DOHH2 (cell line): Measurements from ENCODE around the gene CLMN.

Source experiments
- H3F3A ChIP-seq: fragments of 200-600 bp; sonication (generic), shearing (Covaris generic); 2 replicates; pipeline ENCODE4 v1.6.0; 2016; ENCODE audit warnings: antibody characterized with exemption, mild to moderate bottlenecking; ENCODE audit not compliant: control insufficient read depth, insufficient read depth
- H3K27ac ChIP-seq: fragments of 200-600 bp; sonication (generic); 2 replicates; pipeline ENCODE4 v1.5.1; 2014; ENCODE audit warnings: low read depth, mild to moderate bottlenecking, low read length, moderate library complexity
- H3K27me3 ChIP-seq: fragments of 200-600 bp; sonication (generic); 2 replicates; pipeline ENCODE4 v1.6.1; 2014; ENCODE audit warnings: mild to moderate bottlenecking, low read length, mixed read lengths; ENCODE audit not compliant: control insufficient read depth
- H3K36me3 ChIP-seq: fragments of 200-600 bp; sonication (generic); 2 replicates; pipeline ENCODE4 v1.6.1; 2014; ENCODE audit warnings: mild to moderate bottlenecking, low read length, moderate library complexity, mixed read lengths; ENCODE audit not compliant: control insufficient read depth
- H3K4me1 ChIP-seq: fragments of 200-600 bp; sonication (generic); 2 replicates; pipeline ENCODE4 v1.6.1; 2014; ENCODE audit warnings: mild to moderate bottlenecking, low read length, mixed read lengths; ENCODE audit not compliant: control insufficient read depth
- H3K4me2 ChIP-seq: fragments of 200-600 bp; sonication (generic); 2 replicates; pipeline ENCODE4 v1.6.0; 2014; ENCODE audit warnings: mild to moderate bottlenecking, low read length, moderate library complexity
- H3K4me3 ChIP-seq: fragments of 200-600 bp; sonication (generic); 2 replicates; pipeline ENCODE4 v1.5.1; 2014; ENCODE audit warnings: mild to moderate bottlenecking, low read length, mixed read lengths
- H3K79me2 ChIP-seq: fragments of 200-600 bp; sonication (generic); 2 replicates; pipeline ENCODE4 v1.6.1; 2014; ENCODE audit warnings: mild to moderate bottlenecking, low read length, mixed read lengths; ENCODE audit not compliant: control insufficient read depth
- H3K9me2 ChIP-seq: fragments of 200-600 bp; sonication (generic); replicated peaks from 2 replicates; pipeline ENCODE4 v1.6.1; 2014; ENCODE audit warnings: mild to moderate bottlenecking, low read length, mixed read lengths; ENCODE audit not compliant: control insufficient read depth
- H3K9me3 ChIP-seq: fragments of 200-600 bp; sonication (generic); 2 replicates; pipeline ENCODE4 v1.6.1; 2014; ENCODE audit warnings: antibody characterized with exemption, low read length, mixed read lengths; ENCODE audit not compliant: control insufficient read depth, insufficient read depth
- H4K20me1 ChIP-seq: fragments of 200-600 bp; sonication (generic); 2 replicates; pipeline ENCODE4 v1.6.0; 2014; ENCODE audit warnings: low read depth, mild to moderate bottlenecking, antibody characterized with exemption, low read length, moderate library complexity; ENCODE audit not compliant: control insufficient read depth, insufficient read depth
- CTCF ChIP-seq: fragments of 200-600 bp; sonication (generic); IDR thresholded peaks from one replicate; pipeline ENCODE4 v1.5.1; 2014; ENCODE audit warnings: antibody characterized with exemption, mild to moderate bottlenecking, low read depth, low read length; ENCODE audit not compliant: poor library complexity, severe bottlenecking
- EZH2phosphoT487 ChIP-seq: fragments of 200-600 bp; sonication (generic); IDR thresholded peaks from 2 replicates; pipeline ENCODE4 v1.6.1; 2017; ENCODE audit warnings: borderline replicate concordance, mild to moderate bottlenecking, antibody characterized with exemption, low read length, moderate library complexity, mixed read lengths

Gene CLMN

GRCh38 chr14:95232894-95233584 is 86.7 kb downstream of the CLMN start:
- Histone ChIP-seq H3K36me3 (no peaks in the 10 kb centered on the region), H3K4me1 (no peaks in the 10 kb centered on the region), H3K9me2 (no peaks in the 10 kb centered on the region), H3K27ac (no peak overlapping the region), H4K20me1 (no peaks in the 10 kb centered on the region; the same call in 1 of the 2 replicates), H3K27me3 (peaks cover 12% of the 10 kb centered on the region), H3K79me2 (no peaks in the 10 kb centered on the region), H3K4me3 (no peak overlapping the region), H3F3A (no peaks in the 10 kb centered on the region), H3K4me2 (no peak overlapping the region), H3K9me3 (no peaks in the 10 kb centered on the region)
- no peak for TF ChIP-seq CTCF
- no peak for TF ChIP-seq EZH2phosphoT487

GRCh38 chr14:95231966-95232633 is 87.6 kb downstream of the CLMN start:
- Histone ChIP-seq H4K20me1 (no peaks in the 10 kb centered on the region; the same call in 1 of the 2 replicates), H3F3A (no peaks in the 10 kb centered on the region), H3K79me2 (no peaks in the 10 kb centered on the region), H3K9me3 (no peaks in the 10 kb centered on the region), H3K36me3 (no peaks in the 10 kb centered on the region), H3K27ac (no peak overlapping the region), H3K4me2 (no peak overlapping the region), H3K4me1 (no peaks in the 10 kb centered on the region), H3K4me3 (no peak overlapping the region), H3K27me3 (peaks cover 12% of the 10 kb centered on the region), H3K9me2 (no peaks in the 10 kb centered on the region)
- TF ChIP-seq CTCF (no peak), EZH2phosphoT487 (no peak)

GRCh38 chr14:95229749-95230148 is 90.0 kb downstream of the CLMN start:
- Histone ChIP-seq H3K4me3 (no peak overlapping the region), H4K20me1 (no peaks in the 10 kb centered on the region; the same call in 1 of the 2 replicates), H3K9me3 (no peaks in the 10 kb centered on the region), H3K4me1 (no peaks in the 10 kb centered on the region), H3K9me2 (no peaks in the 10 kb centered on the region), H3K27ac (no peak overlapping the region), H3K4me2 (no peak overlapping the region), H3F3A (no peaks in the 10 kb centered on the region), H3K27me3 (peaks cover 12% of the 10 kb centered on the region), H3K36me3 (no peaks in the 10 kb centered on the region), H3K79me2 (no peaks in the 10 kb centered on the region)
- TF ChIP-seq CTCF (no peak), EZH2phosphoT487 (no peak)
